GM12865 (cell line): Measurements from ENCODE around the gene DLG2.

Source experiments
- DNase-seq: peaks from one replicate; pipeline ENCODE4 v3.0.0; 2010; ENCODE audit warnings: low read depth
- H3K4me3 ChIP-seq: 2 replicates; pipeline ENCODE4 v1.5.1; 2011; ENCODE audit warnings: mild to moderate bottlenecking, low read depth, low read length, control low read depth
- CTCF ChIP-seq: IDR thresholded peaks from 2 replicates; pipeline ENCODE4 v1.5.1; 2011; ENCODE audit warnings: low read length, control low read depth, low read depth, inconsistent platforms; ENCODE audit not compliant: insufficient read depth; ENCODE audit errors: missing control alignments

The DLG2 gene

GRCh38 chr11:84634309-84634708 lies 992.8 kb downstream of the DLG2 start:
- H3K4me3 ChIP-seq, result no peak overlapping the region
- TF ChIP-seq CTCF, result no peak
- DNase-seq, result no peak

GRCh38 chr11:84628871-84629620 lies 998.1 kb downstream of the DLG2 start:
- no peak for DNase-seq
- no peak for TF ChIP-seq CTCF
- no peak overlapping the region for H3K4me3 ChIP-seq

GRCh38 chr11:84626256-84626655 lies 1000.9 kb downstream of the DLG2 start:
- no peak for DNase-seq
- no peak overlapping the region for H3K4me3 ChIP-seq
- no peak for TF ChIP-seq CTCF

GRCh38 chr11:84612645-84613044 lies 1014.5 kb downstream of the DLG2 start:
- H3K4me3 ChIP-seq, result no peak overlapping the region
- DNase-seq, result no peak
- no peak for TF ChIP-seq CTCF

GRCh38 chr11:84608837-84609196 lies 1018.3 kb downstream of the DLG2 start:
- no peak for DNase-seq
- TF ChIP-seq CTCF, result no peak
- H3K4me3 ChIP-seq, result no peak overlapping the region

GRCh38 chr11:84607975-84608836 lies 1018.9 kb downstream of the DLG2 start:
- no peak for DNase-seq

More at GRCh38 chr11:84607975-84608836, 1018.9 kb downstream of the DLG2 start:
- no peak overlapping the region for H3K4me3 ChIP-seq
- no peak for TF ChIP-seq CTCF
